GM19455 (cell line): ENCODE measurements around the gene GSAP.
"Not testable (repeated sequence)": the region's sequence is repeated elsewhere in the genome, so short reads cannot be mapped to it uniquely, and the experiment has no call there.

Source experiments
- ATAC-seq: cut with Tn5 transposase; IDR thresholded peaks from one replicate; pipeline ENCODE4 v1.9.1; 2021; ENCODE audit not compliant: unreplicated experiment

GSAP gene, protein sequence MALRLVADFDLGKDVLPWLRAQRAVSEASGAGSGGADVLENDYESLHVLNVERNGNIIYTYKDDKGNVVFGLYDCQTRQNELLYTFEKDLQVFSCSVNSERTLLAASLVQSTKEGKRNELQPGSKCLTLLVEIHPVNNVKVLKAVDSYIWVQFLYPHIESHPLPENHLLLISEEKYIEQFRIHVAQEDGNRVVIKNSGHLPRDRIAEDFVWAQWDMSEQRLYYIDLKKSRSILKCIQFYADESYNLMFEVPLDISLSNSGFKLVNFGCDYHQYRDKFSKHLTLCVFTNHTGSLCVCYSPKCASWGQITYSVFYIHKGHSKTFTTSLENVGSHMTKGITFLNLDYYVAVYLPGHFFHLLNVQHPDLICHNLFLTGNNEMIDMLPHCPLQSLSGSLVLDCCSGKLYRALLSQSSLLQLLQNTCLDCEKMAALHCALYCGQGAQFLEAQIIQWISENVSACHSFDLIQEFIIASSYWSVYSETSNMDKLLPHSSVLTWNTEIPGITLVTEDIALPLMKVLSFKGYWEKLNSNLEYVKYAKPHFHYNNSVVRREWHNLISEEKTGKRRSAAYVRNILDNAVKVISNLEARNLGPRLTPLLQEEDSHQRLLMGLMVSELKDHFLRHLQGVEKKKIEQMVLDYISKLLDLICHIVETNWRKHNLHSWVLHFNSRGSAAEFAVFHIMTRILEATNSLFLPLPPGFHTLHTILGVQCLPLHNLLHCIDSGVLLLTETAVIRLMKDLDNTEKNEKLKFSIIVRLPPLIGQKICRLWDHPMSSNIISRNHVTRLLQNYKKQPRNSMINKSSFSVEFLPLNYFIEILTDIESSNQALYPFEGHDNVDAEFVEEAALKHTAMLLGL

DNA sequence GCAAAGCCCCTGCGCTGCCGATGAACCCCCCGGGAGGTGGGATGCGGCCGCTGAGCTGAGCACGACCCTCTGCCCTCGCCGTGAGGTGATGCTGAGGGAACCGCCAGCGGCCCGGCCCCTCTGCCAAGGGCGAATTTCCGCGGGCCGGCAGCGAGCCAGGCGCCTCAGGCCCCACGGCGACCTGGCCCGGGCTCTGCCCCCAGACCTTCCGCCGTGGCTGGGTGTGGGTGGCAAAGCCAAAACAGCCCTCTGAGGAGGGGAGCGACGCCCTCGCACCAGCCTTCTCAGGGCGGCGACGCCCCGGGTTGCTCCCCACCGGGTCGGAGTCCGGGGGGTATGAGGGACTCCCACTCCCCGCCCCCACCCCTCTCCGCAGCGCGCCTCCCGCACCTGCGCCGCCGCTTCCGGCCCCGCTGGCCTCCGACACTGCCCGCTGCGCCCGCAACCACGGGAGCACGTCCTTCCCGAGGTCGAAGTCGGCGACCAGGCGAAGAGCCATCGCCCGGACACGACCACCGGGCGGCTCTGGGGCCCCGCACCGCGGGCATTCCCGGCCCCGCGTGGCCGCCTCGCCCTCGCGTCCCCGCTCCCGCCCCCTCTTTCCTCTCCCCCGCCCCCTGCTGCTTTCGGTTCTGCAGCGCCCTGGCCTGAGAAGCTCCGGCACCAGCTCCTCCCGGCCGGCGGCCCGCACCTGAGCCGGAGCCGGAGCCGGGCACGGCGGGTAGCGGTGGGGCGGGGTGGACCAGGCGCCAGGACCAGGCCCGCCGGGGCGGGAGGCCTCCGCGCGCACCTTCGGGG is at the start of gene GSAP:
GSAP (minus strand) TSS at position 527 of the 798 bp plus-strand sequence; CDS start at position 499, 28 bp downstream.
- ATAC-seq = peak; percentile 61

DNA sequence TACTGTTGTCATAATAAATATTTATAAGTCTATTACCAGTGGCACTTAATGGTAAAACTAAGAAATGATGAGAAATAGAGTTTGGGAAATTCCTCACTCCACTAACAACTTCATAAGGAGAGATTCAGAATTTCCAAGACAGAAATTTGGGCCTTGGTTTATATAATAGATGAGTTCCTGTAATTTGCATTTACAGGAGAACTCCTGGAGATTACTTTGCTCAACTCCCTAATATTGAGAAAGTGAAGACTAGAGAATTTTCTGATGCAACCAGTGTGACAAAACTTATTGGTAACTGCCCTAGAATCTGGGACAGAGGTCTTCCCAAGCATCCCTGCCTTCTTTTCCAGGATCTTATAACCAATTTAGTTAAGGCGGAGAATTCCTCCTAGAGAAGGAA is 49.1 kb upstream of the GSAP start:
- no peak for ATAC-seq

DNA sequence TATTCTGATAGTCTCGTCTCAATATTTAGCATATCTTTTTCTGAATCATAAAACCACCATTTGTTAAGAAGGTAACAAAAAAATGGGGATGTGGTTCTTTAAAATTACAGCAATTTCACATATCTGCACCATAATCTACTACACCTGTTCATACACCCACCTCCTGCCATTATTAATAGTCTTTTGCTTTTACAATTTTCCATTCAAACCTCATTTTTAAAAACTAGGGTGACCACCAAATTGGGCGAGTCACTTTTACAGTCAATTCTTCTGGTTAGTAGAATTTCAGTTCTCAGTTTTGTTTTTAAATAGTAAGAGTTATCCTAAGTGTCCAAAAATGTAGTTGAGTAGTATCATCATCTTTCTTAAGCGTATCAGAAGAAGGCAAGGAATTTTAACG is 48.4 kb upstream of the GSAP start:
- peak; percentile 61 for ATAC-seq

DNA sequence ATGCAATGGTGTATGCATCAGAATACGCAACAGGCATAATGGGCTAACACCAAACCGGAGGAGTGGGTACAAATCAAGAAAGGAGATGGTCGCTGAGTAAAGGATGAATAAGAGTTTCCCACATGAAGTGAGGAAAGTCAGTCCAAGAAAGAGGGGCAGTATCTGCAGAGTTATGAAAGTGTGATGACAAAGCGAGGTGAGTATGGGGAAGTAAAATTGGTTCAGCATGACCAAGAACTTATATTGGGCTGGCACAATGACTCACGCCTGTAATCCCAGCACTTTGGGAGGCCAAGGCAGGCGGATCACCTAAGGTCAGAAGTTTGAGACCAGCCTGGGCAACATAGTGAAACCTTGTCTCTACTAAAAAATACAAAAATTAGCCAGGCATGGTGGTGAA is 47.5 kb upstream of the GSAP start:
- peak; percentile 47 for ATAC-seq

DNA sequence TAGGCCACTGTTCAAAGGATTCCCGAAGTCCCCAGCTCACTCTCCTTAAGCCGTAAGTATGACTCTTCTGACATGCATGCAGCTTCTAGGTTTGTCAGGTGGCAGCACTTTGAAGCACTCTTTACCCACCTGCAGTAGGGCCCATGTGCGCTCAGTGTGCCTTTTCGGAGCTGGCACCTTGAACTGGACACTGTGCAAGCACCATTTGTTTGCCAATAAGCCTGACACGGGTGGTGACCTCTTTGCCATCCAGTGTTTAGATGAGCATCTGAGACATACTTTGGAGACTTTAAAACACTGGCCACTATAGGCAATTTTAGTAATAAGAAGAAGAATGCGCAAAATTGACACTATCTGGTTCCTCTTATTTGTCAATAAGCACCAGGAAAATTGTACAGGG is 45.7 kb upstream of the GSAP start:
- no peak for ATAC-seq

DNA sequence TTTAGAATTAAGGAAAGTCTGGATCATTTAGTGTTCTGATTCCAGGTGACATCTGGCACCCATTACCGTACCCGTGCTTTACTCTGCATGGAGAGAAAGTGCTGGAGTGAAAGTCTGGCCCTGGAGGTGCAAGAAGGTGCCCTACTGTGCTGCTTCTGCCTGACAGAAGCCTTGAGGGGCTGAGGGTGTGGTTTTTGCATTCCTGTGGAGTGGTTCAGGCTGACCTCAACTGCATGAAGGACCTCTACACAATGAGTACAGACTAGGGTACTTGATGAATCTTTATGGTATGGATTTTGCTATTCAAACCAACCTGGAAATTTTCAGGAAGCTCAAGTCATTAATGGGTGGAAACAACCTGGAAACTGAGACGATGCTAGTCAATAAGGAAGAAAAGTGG is 45.1 kb upstream of the GSAP start:
- ATAC-seq = no peak

DNA sequence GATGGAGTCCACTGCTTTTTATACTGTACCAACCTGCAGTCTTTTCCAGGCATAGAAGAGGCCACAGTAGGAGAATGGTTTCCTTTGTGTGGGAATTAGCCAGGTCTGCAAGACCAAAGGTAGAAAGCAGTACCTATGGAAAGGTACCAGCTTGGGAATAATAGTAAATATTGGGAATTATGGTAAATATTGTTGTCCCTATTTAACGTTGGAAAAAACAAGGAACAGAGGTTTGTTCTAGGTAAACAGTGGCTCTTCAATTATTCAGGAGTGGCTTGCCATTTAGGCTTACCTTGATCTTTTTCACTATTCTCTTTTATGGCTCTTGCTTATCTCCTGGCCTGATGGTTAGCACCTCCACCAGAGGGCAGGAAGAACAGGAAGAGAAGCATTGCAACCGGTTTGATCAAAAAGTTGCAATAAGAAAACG is 43.9 kb upstream of the GSAP start:
- ATAC-seq = no peak

DNA sequence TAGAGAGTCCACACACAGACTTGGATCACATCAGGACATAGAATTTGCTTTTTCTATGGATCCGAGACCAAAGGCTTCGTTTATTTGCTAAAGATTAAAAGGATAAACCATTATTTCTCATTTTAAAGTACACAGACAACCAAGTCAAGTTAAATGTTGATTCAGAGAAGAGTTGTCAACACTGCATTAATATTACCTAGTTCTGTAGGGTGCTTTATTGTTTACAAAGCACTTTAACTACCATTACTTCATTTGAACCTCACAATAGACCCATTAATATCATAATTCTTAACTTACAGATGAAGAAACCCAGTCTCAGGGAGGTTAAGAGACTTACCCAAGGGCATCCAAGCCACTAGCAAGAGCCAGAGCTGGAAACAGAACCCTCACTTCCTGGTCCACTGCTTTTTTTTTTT is 43.2 kb upstream of the GSAP start:
- no peak for ATAC-seq

DNA sequence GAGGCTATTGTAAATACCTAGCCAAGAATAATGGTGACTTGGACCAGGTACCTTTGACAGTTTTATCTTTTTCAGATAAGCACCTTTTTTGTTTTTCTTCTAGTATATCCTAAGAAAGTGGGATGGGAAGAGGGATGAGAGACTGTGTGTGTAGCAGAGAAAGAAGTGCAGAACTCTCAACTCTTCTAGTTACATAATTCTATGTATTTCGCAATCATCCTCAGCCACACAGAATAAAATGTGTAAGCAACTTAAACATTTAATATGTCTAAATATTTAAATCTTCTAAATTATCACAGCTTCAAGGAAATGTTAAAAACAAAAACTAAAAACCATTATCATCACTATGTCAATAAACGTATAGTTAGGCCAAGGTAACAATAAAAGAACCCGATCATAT is 42.6 kb upstream of the GSAP start:
- ATAC-seq = no peak

DNA sequence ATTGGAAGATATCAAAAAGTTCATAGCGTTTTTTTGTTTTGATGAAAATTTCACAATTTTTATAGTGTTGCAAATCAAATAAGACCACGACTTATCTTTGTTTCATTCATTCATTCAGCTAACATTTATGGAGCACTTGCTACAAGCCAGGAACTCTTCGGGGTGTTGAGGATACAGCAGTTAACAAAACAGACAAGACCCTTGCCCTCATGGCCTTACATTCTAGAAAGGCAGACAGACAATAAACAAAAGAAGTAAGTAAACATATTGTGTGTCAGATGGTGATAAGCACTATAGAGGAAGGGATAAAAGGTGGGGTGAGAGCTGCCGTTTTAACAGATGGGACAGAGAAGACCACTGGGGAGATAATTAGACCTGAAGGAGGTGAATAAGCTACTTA is 41.6 kb upstream of the GSAP start:
- ATAC-seq = no peak

DNA sequence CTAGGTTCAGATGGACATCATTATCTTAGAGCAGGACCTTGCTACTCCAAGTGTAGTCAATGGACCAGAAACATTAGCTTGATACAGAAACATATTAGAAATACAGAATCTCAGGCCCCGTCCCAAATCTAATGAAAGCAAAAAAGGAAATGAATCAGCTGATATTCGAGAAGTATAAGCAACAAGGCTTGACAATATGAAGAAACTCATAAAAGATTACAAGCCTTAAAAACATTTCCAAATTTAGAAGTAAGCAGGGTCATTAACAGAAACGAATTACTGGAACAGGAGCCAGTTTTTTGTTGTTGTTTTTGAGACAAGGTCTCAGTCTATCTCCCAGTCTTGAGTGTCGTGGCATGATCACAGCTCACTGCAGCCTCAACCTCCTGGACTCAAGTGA is 40.5 kb upstream of the GSAP start:
- ATAC-seq = no peak

DNA sequence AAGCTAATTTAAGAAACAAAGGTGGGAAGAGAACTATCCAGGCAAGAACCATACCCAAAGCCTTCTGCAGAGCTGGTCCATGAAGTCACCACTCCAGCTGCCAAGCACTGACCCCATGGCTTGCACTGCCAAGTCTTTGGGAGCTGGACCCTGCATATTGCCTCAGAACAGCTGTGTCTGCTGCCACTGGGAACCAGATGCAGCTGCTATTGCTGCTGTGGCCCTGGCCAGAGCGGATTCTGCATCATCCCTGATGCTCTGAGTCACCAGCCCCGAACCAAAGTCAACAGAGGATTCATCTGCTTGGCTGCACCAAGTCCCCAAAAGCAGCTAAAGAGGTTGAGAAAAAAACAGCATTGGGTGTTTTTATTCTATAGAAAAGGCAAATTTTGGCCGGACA is 39.2 kb upstream of the GSAP start:
- no peak for ATAC-seq

DNA sequence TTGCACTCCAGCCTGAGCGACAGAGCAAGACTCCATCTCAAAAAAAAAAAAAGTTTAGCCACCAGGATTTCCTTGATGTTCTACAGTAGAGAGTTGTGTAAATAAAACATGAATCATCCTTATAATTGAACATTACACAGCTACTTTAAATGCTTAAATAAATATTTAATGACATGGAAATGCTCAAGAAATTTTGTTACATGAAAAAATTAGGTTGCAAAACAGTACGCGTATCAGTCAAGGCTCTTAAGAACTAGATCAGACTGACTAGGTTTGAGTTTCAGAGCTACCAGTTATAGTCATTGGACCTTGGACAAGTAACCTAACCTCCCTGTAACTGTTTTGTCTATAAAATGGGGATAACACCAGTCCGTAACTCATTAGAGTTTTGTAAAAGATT is 38.7 kb upstream of the GSAP start:
- ATAC-seq = no peak

DNA sequence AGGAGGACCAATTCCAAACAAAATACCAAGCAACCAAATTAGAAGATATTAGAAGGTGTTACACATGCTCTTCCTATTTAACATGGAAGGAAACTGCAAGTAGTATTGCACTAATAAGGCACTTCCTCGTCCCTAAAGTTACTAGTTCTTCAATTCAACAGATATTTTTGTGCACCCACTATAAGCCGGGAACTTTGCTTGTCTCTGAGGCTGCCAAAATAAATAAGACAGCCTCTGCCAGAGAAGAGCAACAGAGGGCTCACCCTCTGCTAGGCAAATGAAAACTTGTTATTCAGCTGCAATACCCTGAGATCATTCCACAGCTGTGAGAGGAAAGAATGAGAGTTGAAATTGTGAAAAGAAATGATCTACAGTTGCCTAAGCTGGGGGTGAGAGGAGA is 37.4 kb upstream of the GSAP start:
- no peak for ATAC-seq

DNA sequence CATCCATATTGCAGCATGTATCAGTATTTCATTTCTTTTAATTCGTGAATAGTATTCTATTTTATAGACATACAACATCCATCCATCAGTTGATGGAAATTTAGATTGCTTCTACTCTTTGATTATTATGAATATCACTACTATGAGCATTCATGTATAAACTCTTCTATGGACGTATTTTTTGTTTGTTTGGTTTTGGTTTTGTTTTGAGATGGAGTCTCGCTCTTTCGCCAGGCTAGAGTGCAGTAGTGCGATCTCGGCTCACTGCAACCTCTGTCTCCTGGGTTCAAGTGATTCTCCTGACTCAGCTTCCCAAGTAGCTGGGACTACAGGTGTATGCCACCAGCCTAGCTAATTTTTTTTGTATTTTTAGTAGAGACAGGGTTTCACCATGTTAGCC is 35.8 kb upstream of the GSAP start:
- ATAC-seq = not testable (repeated sequence)

DNA sequence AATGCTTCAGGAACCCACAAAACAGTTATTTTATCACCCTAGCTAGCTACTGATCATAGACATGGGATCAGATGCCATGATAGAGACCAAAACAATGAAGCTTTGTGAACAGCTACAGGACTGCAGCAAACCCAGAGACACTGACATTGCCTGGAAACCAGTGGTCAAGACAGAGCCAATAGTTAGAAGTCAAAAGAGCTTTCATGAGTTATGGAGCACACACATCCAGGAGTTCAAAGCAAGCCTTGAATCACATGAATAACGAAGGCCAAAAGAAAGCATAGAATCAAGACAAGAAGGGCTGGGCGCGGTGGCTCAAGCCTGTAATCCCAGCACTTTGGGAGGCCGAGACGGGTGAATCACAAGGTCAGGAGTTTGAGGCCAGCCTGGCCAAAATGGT is 34.5 kb upstream of the GSAP start:
- ATAC-seq = no peak

DNA sequence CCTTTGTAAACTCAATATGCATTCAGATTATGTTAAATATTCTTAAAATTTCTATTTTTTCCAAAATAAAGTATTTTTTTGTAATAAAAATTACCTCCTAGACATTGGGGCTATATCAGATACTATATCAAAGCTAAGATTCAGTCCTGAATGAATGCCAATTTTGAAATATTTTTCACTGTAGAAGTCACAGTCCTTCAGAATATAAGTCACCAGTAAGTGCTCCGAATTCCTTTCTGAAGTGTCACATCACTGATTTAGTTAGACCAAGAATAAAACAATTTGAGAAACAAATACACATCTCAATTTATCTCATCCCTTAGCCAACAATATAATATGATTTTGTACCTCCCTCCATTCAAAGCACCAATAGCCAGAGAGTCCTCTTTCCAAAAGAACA is 33.9 kb upstream of the GSAP start:
- no peak for ATAC-seq

DNA sequence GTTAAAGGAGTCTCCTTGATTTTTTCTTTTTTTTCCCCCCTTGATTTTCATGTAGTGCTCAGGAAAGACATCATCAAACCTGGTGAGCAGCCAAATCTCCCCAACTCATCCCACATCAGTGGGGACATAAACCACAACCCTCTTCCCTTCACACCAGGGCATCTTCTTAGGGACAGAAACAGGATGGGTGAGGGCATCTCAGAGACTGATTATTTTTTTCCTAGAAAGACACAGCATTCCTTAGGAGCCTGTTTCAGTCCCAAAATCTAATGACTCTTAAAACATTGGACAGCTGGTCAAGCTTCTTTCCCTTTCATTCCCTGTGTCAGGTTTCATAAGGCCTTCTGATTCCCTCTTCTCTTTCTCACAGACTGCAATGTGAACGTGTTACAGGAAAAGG is 31.5 kb upstream of the GSAP start:
- ATAC-seq = no peak

DNA sequence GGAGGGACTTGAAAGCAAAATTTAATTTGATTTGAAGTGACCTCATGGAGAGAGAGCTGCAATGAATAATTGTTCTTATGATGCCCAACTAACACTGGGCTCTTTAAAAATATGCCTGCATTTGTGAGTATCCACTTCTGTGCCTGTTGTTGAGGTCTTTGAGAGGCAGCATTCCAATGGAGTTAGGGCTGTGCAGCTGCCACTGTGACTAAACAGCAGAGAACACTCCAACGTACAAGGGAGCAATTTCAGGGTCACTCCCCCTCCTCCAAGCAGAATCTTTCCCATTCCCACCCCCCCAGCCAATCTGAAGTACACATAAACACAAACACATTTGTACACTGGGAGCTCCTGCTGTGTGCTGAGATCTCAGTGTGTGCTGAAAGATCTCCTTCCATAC is 28.0 kb upstream of the GSAP start:
- ATAC-seq = no peak

DNA sequence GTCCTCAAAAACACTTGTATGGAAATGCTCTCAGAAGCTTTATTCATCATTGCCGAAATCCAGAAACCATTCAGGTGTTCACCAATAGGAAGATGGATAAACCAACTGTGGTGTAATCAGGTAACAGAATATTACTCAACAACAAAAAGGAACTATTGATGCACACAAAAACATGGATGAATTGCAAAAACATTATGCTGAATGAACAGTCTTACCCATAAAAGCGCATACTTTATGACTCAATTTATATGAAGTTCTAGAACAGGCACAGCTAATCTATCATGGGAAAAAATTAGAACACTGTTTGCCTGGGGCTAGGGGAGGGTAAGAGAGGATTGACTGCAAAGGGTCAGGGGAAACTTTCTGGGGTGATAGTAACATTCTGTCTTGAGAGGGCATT is 26.9 kb upstream of the GSAP start:
- no peak for ATAC-seq

DNA sequence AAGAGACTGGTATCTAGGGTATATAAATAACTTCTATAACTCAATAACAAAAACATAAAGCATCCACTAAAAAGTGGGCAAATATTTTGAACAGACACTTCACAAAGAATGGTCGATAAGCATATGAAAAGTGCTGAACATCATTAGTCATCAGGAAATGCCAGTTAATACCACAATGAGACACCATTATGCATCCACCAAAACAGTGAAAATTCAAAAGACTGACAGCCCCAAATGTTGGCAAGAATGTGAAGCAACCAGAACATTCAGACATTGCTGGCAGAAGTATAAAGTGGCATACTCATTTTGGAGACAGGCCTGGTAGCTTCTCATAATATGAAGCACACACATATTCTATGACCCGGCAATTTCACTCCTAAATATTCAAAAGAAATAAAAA is 26.5 kb upstream of the GSAP start:
- ATAC-seq = no peak
